HG03103 (cell line): ENCODE data around the gene CEP72.
"Not testable (repeated sequence)": the region's sequence is repeated elsewhere in the genome, so short reads cannot be mapped to it uniquely, and the experiment has no call there.

Experiments
- ATAC-seq: cut with Tn5 transposase; IDR thresholded peaks from one replicate; pipeline ENCODE4 v1.9.1; 2021; ENCODE audit warnings: low read depth; ENCODE audit not compliant: unreplicated experiment

Gene CEP72

DNA sequence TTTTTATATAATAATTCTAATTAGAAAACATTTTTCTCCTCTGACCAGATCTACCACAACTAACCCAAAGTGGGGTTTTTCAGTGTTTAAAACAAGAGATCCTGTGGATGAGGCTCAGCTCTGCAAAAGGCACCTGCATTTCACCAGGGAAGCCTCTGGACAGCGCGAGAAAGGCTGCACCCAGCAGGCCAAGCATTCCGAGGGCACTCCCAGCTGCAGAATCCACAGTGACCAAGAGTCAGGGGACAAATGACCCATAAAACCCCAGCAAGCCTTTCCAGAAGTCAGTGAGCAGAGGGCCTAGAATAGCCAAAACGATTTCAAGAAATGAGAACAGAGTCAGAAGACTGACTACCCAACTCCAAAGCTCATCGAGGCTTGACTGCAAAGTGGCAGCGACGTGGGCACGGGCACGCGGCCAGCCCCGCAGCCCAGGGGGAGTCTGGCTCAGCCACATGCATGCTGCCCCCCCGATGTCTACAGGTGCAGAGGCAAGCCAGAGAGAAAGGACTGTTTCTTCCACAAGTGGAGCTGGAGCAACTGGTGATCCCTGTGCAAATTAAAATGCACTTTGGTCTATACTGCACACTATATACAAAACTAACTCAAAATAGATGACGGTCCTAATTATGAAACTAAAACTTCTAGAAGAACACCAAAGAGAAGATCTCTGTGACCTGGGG lies 54.8 kb downstream of the CEP72 start:
- ATAC-seq, result no peak

DNA sequence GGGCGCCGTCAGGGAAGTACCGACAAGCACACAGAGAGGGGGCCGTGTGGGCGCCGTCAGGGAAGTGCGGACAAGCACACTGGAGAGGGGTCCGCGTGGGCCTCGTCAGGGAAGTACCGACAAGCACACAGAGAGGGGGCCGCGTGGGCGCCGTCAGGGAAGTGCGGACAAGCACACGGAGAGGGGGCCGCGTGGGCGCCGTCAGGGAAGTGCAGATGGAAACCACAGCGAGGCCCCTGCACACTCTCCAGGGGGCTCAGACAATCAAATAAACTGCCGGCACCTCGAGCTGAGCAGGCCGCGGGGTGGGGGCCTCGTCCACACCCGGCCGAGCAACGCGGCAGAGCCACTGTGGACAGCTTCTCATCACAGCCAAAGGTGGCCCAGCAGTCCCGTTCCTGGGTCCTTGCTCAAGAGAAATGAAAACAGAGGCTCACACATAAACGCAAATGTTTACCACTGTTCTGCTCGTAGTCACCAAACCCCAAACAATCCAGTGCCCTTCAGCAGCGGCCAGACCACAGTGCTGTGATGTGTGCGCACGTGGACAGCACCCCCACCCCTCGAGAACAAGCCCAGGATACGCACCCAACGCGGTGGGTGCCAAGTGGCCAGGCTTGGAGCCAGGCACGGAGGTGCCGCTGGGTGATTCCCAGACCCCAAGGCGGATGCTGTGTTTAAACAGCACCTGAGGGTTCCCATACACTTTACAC lies 56.3 kb downstream of the CEP72 start:
- ATAC-seq, result no peak

DNA sequence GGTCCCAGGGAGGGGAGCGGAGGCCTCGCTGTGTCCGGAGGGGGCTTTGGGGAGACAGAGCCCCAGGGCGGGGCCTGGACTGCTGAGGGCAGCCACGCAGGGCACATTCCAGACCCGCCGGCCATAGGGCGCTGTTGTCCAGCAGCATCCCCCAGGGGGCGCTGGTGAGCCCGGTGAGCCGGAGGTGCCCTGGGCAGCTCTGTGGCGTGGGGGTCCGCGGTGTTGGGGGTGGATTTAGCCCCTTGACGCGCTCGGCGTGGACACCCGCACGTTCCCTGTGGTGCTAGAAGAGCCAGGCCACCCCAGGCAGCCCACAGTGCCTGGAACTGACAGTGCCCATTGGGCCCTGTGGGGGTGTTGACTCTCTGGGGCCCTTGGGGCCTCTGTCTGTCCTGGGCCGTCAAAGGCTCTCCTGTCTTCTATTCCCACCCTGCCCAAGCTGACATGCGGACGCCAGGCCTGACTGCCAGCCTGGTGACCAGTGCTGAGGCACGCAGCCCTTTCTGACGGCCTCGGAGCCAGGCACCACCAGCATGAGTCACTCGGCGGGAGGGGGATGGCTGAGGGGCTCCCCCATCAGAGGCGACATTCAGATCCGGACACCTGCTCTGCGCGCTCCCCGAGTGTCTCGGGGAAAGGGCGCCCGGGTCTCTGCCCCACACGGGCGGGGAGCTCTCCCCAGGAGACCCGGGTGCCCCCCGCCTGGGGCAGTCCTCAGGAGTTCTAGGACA lies 57.1 kb downstream of the CEP72 start:
- ATAC-seq, result no peak

DNA sequence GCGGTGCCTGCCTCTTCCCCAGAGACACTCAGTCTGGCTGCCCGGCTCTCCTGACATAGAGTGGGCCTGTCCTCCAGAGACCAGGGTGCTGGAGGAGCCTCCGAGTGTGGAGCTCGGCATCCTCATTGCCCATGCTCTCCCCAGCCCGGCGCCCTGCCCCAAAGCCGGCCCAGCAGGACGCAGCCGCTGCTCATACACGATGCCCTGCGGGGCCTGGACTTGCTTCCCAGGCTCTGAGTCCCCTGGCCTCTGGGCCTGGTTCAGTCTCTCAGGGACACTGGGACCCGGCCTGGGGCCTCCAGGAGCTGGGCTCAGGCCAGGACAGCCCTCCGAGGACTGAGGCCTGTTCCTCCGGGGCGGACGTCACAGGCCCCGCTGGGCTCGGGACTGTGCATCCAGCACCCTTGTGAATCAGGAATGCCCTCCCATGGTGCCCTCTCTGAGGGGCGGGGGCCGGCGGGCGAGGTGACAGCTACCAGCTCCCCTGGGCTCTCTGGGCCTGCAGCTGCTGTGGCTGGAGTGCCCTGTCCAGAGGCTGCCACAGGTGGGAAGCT lies 57.8 kb downstream of the CEP72 start:
- ATAC-seq, result no peak

DNA sequence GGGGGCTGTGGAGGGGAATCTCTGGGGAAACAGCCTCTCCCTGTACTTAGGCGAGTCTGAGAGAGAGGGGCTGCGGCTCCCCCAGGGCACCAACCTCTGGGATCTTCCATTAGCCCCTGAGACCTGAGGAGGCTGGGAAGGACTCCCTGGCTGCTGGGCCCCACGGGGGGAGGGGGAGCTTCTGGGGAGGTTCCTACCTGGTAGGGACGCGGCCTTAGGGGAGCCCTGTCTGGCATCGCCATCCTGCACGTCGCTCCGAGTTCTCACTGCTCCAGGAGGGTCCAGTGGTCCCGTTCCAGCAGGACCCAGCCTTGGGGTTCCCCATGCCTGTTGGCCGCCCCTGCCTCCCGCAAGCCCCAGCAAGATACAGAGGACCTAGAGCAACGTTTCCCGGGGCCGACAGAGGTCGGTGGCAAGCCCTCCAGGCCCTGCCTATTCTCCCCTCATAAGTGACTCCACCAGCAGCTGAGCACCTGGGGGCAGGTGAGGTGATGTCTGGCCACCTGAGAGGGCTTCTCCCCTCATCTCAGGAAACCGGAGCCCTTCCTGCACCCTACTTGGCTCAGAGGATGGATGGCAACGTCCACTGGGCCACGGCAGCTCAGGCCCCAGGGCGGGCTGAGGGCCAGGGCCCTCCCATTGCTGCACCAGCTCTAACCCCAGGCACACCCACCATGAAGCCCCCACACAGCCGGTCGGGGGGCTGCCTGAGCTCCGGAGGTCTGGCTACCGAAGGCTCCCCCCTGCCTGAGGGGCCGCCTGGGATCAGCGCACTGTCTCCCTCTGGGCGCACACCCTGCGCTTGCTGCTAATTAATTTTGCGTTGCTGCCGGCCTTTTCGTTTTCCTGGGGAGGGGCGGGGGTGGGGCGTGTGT lies 58.5 kb downstream of the CEP72 start:
- ATAC-seq, result no peak

DNA sequence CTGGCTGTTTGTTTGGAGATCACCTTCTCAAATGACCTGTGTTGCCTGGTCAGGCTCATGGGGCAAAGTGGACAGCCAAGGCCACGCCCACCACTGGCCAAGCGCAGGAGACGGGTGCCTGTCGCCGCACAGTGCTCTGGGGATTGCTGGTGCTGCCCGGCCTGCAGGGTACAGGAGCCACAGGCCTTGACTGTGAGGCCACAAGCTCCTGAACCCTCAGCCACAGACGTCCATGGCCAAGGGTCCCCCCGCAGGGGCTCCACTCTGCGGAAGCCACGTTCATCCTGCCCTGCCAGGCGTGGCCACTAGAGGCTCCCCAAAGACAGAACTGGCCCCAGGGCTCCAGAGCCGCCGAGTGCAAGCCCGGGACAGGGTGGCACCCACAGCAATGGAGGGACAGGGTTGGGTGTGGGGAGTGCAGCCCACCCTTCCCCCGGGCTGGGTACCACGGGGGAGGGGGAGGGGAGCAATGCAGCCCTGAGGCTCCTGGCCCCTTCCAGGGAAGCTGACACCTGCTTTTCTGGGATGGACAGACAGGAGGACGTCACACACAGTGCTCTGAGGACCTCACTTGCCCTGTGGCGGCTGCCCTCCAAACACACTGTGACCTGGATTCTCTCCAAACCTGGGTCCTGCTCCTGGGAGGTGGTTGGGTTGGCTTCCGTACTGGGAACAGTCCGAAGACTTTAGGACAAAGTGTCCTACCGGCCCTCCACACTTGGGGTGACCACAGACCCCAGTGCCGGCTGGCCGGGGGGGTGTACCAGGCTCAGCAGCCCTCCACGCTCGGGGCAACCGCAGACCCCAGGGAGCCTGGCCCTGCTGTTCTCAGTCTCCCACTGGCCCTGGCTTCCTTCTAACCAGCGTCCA lies 59.6 kb downstream of the CEP72 start:
- ATAC-seq, result peak; percentile 55

DNA sequence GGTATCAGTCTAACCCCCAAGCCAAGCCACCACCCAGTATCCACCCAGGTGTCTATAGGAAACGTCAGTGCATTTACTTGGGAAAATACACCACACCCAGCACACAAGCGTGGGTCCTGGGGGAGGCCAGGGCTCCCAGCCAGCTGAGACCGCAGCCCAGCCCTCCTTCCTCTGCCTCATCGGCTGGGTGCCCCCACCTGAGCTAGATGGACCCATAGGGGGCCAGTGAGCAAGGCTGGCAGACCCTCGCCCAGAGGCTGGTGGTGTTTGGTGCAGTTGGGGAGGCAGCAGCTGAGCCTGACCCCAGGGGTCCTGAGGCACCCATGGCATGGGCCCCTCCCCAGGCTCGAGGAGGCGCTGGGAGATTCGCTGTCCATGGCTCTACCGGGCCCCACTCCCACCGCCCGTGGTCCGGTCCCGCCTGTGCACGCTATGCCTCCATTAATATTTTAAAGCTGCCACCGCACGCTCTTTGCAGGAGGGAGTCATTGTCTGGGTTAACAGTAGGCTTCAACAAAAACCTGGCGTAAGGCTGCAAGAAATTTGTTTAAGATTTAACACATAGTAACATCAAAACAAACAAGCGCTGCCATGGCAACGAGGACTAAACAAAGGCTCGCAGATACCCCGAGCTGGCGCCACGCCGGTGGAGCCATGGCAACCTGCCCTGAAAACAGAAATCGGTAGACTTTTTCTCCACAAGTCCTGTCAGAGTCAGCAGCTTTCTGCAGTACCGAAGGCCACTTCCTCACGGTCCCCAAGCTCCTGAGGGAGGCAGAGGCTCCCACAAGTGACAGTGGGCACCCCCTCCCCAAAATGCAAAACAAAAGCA lies 60.4 kb downstream of the CEP72 start:
- ATAC-seq, result no peak

DNA sequence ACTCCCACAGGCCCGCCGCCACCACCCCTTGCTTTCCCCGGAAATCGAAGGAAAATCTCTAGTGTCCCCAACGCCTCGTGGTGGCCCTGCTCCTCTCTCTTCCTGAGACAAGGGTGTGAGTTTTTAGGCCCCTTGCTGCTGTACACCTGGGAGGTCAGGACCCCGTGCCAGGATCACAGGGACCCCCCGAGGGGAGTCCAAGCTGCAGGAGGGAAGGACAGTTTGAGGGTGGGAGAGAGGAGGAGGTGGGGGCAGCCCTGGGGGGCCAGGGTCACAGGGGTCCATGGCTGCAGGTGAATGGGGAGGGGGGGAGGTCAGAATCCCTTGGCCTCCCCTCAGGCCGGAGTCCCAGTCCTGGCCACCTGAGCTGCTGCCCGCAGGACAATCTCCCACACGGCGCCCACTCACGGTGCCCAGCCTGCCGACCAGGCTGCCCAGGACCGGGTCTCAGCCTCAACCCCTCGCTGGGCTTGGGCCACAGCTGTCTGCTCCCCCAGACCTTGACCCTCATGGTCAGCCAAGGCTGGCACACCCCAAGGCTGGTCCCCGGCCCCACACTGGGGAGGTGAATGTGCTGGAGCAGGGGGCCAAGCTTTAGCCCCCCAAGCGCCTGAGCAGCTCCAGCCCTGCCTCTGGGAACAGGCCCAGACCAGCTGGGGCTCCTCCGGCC lies 61.2 kb downstream of the CEP72 start:
- no peak for ATAC-seq

DNA sequence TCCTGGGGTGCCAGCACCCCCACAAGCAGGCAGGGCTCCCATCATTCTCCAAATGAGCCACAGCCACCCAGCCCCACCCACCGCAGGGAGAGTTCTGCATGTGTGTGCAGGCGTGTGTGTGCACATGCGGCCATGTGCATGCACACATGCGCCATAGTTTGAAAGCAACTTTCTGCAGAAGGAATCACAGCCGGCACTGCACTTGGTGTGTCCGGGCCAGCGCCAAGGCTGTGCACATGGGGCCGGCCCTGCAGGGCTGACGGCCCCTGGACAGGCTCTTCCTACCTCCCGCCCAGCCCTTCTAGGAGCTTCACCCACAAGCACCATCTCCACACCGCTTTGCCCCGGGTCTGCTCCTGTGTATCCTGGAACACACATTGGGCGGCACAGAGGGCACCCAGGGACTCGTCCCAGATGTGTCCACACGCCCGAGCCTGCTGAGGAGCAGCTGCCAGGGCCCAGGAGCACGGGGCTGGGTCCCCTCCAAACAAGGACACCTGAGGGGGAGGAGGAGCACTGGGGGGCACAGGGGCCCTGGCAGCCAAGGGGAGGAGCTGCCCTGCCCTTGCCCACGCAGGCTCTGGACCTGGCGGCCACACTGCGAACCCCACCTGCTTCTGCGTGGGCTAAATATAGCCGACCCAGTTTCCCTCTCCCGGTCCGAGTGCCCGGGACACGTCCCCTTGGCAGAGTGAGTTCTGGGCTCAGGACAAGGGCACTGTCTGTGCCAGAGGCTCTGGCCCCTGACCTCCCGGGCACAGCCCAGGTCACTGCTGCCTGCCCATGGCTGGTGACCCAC lies 61.9 kb downstream of the CEP72 start:
- ATAC-seq, result no peak

DNA sequence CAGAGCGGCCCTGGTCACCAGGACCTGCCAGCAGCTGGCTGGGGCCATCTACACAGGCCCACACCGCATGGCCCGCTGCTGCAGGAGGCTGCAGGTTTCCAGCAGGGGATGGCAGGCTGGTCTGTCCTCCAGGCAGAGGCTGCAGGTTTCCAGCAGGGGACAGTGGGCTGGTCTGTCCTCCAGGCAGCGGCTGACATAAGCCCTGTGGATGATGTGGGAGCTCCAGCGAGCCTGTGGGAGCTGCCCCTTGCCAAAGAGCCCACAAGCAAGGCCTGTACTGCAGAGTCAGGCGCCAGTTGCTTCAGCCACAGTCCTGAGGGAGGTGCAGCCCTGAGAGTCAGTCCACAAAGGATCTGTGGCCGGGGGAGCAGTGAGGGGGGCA lies 62.5 kb downstream of the CEP72 start:
- ATAC-seq, result no peak

DNA sequence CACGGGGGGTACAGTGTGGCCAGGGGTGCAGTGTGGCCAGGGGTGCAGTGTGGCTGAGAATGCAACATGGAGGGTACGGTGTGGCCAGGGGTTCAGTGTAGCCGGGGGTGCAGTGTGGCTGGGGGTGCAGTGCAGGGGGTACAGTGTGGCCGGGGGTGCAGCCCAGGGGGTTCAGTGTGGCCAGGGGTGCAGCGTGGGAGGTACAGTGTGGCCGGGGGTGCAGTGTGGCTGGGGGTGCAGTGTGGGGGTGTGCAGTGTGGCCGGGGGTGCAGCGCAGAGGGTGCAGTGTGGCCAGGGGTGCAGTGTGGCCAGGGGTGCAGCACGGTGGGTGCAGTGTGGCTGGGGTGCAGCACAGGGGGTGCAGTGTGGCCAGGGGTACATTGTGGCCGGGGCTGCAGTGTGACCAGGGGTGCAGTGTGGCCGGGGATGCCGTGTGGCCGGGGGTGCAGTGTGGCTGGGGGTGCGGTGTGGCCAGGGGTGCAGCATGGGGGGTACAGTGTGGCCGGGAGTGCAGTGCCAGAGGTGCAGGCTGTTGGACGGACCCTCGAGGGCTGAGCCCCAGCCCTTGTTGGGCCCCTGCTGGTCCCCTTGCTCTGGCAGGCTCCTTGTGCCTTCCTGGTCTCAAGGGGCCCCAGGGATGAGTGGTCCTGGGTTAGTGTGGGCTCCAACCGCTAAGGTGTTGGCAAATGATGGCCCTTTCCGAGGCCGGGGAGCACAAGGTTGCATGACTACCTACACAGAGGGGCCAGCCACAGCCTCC lies 63.2 kb downstream of the CEP72 start:
- no peak for ATAC-seq

DNA sequence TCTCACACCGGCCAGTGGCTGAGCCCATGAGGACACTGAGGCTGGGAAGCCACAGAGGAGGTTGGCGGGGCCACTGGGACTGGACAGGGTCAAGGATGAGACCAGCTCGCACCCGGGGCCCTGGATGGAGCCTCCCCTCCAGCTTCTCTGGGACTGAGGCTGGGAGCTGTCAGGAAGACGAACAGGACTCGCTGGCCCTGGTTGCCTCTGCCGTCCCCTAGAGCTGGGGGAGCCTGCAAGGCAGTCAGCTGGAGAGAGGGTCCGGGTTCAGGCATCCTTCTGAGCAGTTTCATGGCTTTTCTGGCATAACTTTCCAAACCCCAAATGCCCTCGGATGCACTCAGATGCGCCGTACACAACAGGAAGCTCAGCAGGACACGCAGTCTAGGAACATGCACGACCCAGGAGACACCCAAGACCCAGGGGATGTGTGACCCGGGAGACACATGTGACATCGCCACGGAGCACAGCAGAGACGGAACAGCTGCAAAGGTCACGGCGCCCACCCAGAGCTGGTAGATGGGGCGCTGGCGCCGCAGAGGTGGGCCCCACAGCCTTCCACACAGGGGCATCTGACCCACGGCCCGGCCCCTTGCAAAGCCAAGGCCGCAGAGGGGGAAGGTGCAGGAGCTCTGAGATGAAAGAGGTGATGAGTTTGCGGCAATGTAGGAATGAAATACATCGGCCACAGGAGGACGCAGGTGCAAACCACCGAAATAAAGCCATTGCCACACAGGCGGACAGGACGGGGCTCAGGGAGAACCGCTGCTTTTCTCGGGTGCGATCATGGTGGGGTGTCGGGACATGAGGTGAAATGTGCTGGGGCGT lies 63.9 kb downstream of the CEP72 start:
- ATAC-seq, result no peak

DNA sequence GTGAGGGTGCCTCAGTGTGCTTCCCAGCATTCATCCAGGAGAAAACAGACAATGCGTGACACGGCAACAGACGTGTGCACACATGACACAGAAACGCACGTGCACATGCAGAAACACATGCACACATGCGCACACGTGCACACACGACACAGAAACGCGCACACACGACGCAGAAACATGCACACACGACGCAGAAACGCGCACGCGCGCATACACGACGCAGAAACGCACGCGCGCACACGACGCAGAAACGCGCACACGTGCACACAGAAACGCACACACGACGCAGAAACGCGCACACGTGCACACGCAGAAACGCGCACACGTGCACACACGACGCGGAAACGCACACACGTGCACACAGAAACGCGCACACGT lies 64.5 kb downstream of the CEP72 start:
- no peak for ATAC-seq

DNA sequence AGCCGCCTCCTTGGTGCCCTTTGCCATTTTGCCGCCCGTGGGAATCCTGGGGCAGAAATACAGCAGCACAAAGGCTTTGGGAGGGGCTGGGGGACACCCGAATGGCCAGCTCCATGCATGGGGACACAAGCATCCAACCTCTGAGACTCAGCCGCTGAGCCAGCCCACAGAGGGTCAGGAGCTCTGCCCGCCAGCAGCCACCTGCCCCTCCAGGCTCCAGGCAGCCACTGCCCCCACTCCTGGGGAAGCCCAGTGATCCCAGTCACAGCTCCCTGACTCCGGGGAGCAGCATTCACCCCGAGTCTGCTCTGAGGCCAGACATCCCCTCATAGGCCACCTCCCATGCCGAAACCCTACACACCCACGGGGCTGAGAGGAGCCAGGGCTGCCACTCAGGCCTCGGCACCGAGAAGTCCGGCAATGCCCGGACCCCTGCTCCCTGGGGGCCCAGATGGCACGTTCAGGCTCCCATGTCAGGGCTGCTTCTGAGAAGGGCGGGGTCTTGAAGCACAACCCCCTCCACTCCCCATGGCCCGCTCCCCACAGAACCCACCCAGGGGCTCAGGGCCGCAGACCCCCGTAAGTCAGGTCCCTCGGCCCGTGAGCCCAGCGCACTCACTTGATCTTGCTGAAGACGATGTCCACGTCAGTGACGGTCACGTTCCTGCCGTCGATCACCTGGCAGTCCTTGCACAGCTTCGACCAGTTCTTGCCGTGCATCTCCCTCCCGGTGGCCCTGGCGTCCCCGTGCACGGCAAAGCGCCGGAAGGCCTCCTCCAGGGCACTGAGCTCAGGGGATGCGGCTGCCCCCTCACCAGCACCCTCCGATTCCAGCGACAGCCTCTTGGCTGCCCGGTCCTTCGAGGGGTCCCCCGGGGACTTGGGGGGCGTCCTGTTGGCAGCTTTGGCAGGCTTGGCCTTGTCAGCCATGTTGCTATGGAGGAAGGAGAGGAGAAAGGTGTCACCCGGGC lies 65.3 kb downstream of the CEP72 start:
- no peak for ATAC-seq

DNA sequence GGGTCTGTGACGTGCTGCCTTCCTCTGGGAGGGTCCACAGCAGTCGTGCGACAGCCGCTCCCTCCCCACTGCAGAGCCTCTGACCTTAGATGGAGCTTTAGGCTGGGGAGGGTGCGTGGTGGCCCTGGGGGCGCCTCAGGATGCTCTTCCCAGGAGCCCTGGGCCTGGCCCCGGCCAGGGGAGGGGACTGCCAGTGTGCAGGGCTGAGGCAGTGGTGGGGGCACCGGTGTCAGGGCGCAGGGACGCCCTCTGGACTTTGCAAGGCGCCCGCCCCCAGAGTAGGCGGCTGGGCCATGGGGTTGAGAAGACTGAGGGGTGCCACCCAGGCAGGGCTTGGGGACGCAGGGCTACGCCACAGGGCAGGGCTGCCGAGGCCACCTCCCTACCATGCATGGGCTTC lies 66.4 kb downstream of the CEP72 start:
- not testable (repeated sequence) for ATAC-seq
